ENCODE results near the gene ELFN2.

DNA sequence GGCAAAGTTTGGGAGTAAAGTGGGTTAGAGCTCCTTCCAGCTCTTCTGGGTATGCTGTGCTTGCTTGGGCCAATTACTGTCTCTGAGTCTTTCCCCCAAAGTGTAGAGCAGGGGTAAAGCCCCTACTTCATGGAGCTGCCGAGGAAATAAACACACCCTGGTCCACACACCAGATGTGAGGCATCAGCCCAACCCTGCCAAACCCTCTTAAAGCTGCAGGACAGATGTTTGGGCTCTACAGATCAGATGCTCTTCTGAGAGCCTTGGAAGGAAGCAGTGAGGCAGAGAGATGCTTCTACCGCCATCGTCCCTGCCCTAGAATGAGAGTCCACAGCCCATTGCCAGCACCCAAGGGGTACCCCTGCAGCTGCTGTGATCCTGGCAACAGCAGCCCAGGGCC is 64.7 kb downstream of the ELFN2 start:
- TF ChIP-seq, protein P1, sequence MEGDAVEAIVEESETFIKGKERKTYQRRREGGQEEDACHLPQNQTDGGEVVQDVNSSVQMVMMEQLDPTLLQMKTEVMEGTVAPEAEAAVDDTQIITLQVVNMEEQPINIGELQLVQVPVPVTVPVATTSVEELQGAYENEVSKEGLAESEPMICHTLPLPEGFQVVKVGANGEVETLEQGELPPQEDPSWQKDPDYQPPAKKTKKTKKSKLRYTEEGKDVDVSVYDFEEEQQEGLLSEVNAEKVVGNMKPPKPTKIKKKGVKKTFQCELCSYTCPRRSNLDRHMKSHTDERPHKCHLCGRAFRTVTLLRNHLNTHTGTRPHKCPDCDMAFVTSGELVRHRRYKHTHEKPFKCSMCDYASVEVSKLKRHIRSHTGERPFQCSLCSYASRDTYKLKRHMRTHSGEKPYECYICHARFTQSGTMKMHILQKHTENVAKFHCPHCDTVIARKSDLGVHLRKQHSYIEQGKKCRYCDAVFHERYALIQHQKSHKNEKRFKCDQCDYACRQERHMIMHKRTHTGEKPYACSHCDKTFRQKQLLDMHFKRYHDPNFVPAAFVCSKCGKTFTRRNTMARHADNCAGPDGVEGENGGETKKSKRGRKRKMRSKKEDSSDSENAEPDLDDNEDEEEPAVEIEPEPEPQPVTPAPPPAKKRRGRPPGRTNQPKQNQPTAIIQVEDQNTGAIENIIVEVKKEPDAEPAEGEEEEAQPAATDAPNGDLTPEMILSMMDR (tag by site-specific recombination; IDR thresholded peaks at IDR 0.05), result no peak
- TF ChIP-seq ZEB2 (tag by site-specific recombination; IDR thresholded peaks at IDR 0.05), result no peak
- no peak for TF ChIP-seq ZBTB8A (tag by site-specific recombination; IDR thresholded peaks at IDR 0.05)
- TF ChIP-seq HOXD13 (CRISPR knock-in tag; IDR thresholded peaks at IDR 0.05; ENCODE audit: borderline replicate concordance), result no peak
- no peak for TF ChIP-seq ZNF2 (tag by site-specific recombination; IDR thresholded peaks at IDR 0.05)
- TF ChIP-seq ZBTB7A (tag by site-specific recombination; IDR thresholded peaks at IDR 0.05; ENCODE audit: low read depth), result no peak
- TF ChIP-seq ZNF174 (tag by site-specific recombination; IDR thresholded peaks at IDR 0.05), result no peak
- TF ChIP-seq, protein P2, sequence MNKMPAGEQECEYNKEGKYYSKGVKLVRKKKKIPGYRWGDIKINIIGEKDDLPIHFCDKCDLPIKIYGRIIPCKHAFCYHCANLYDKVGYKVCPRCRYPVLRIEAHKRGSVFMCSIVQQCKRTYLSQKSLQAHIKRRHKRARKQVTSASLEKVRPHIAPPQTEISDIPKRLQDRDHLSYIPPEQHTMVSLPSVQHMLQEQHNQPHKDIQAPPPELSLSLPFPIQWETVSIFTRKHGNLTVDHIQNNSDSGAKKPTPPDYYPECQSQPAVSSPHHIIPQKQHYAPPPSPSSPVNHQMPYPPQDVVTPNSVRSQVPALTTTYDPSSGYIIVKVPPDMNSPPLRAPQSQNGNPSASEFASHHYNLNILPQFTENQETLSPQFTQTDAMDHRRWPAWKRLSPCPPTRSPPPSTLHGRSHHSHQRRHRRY (tag by site-specific recombination; IDR thresholded peaks at IDR 0.05), result no peak
- no peak for TF ChIP-seq ZNF23 (tag by site-specific recombination; IDR thresholded peaks at IDR 0.05; ENCODE audit: borderline replicate concordance)
- no peak for TF ChIP-seq ZNF24 (tag by site-specific recombination; IDR thresholded peaks at IDR 0.05)
